Natural killer cell (primary cell): Measurements from ENCODE around the gene PVALEF. TPM values are rescaled to one million over a fixed set of nuclear protein-coding genes. Genes with fewer than 3 reads are reported as not detected.

Experiments
- ATAC-seq, 3 donors: fragments of 150-1000 bp in 2 of 3; fragments of 200-7000 bp in 1 of 3; cut with Tn5 transposase; 1 replicate in 1 of 3; 2 replicates in 2 of 3; pipeline ENCODE4 v1.10.0; 2021; ENCODE audit warnings: mild to moderate bottlenecking in 2 of 3, moderate library complexity in 2 of 3
- DNase-seq, 2 donors: peaks; one replicate each; pipeline versions ENCODE4 v3.0.0 to v3.0.0-alpha.2; 2013 to 2021; ENCODE audit warnings: mixed read lengths in 1 of 2
- H3K27ac ChIP-seq: one replicate; pipeline ENCODE4 v1.5.1; 2013; ENCODE audit warnings: mild to moderate bottlenecking, low read length
- H3K27me3 ChIP-seq: one replicate; pipeline ENCODE4 v1.6.1; 2013; ENCODE audit warnings: low read length; ENCODE audit not compliant: control insufficient read depth, insufficient read depth
- H3K36me3 ChIP-seq: one replicate; pipeline ENCODE4 v1.6.1; 2013; ENCODE audit warnings: low read length; ENCODE audit not compliant: control insufficient read depth, insufficient read depth
- H3K4me1 ChIP-seq: one replicate; pipeline ENCODE4 v1.6.1; 2013; ENCODE audit warnings: low read length; ENCODE audit not compliant: control insufficient read depth, insufficient read depth
- H3K4me3 ChIP-seq: one replicate; pipeline ENCODE4 v1.5.1; 2013; ENCODE audit warnings: low read length
- H3K9me3 ChIP-seq: one replicate; pipeline ENCODE4 v1.6.1; 2013; ENCODE audit warnings: low read length; ENCODE audit not compliant: control insufficient read depth, insufficient read depth
- H3K27ac Mint-ChIP-seq, 2 donors: one replicate each; pipeline ENCODE4 v1.8.0; 2022; ENCODE audit warnings: mild to moderate bottlenecking in 2 of 2, mixed read lengths in 2 of 2, moderate library complexity in 1 of 2
- H3K27me3 Mint-ChIP-seq, 2 donors: one replicate each; pipeline ENCODE4 v1.8.0; 2022; ENCODE audit warnings: low read depth in 2 of 2, mixed read lengths in 2 of 2
- H3K36me3 Mint-ChIP-seq: one replicate; pipeline ENCODE4 v1.8.0; 2022; ENCODE audit warnings: mixed read lengths
- H3K4me1 Mint-ChIP-seq, 2 donors: one replicate each; pipeline ENCODE4 v1.8.0; 2022; ENCODE audit warnings: mixed read lengths in 2 of 2
- H3K4me3 Mint-ChIP-seq: one replicate; pipeline ENCODE4 v1.8.0; 2022; ENCODE audit warnings: mild to moderate bottlenecking, moderate library complexity, mixed read lengths
- H3K9me3 Mint-ChIP-seq, 2 donors: one replicate each; pipeline ENCODE4 v1.8.0; 2022; ENCODE audit warnings: mixed read lengths in 2 of 2
- CTCF ChIP-seq: fragments of 200-600 bp; IDR thresholded peaks from one replicate; pipeline ENCODE4 v1.8.0; 2022; ENCODE audit warnings: antibody characterized with exemption
- WGBS: methylation state at CpG from one replicate; pipeline ENCODE4 v1.1.7; 2013; ENCODE audit warnings: missing lambda C conversion rate; ENCODE audit not compliant: insufficient coverage; 5-methylcytosine and 5-hydroxymethylcytosine counted together
- intact Hi-C: fragments of 100-400 bp; cut with micrococcal nuclease; formaldehyde crosslinking; loops from one replicate; pipeline ENCODE4 v1.14.2; 2022
- total RNA-seq, 4 donors: library from RNA; stranded (reverse); fragments of 120-200 nt in 1 of 4; gene quantifications; one replicate each; pipeline versions ENCODE4 v1.2.3 to v1.2.4, GENCODE V29; 2013 to 2022

Gene PVALEF
- total RNA-seq, 3 donors from 2014 or later (not counting 1 experiment from before 2014, with no cell fraction given), result not detected

GRCh38 chr17:81148986-81149533 is 16.2 kb upstream of the PVALEF start:
- peaks cover 23% of the 10 kb centered on the region for H3K4me1 ChIP-seq
- ATAC-seq (peak; percentile 53 to 79 (median 63)), DNase-seq (no peak)
- no peaks in the 10 kb centered on the region for H3K27me3 Mint-ChIP-seq
- peaks cover 8 to 22% of the 10 kb centered on the region in 2 donors for H3K4me1 Mint-ChIP-seq
- no peaks in the 10 kb centered on the region for H3K27me3 ChIP-seq
- no peaks in the 10 kb centered on the region for H3K36me3 Mint-ChIP-seq
- intact Hi-C loops, result no loop called here
- no peak overlapping the region for H3K4me3 ChIP-seq
- H3K27ac Mint-ChIP-seq, result no peak overlapping the region
- H3K9me3 ChIP-seq, result no peaks in the 10 kb centered on the region
- H3K36me3 ChIP-seq, result no peaks in the 10 kb centered on the region
- H3K9me3 Mint-ChIP-seq, result no peaks in the 10 kb centered on the region
- no peak overlapping the region for H3K4me3 Mint-ChIP-seq
- TF ChIP-seq CTCF, result no peak
- no peak overlapping the region for H3K27ac ChIP-seq
- 65% methylated on average over 14 of the region's 14 CpGs for WGBS

GRCh38 chr17:81150377-81151077 is 14.8 kb upstream of the PVALEF start:
- no peak overlapping the region for H3K4me3 Mint-ChIP-seq
- intact Hi-C loops, result no loop called here
- Histone ChIP-seq H3K27ac (no peak overlapping the region), H3K4me3 (no peak overlapping the region), H3K4me1 (peaks cover 23% of the 10 kb centered on the region), H3K36me3 (no peaks in the 10 kb centered on the region), H3K27me3 (no peaks in the 10 kb centered on the region), H3K9me3 (no peaks in the 10 kb centered on the region)
- DNase-seq (no peak), ATAC-seq (peak in 2 of 3 donors; percentile 24 to 43)
- no peak for TF ChIP-seq CTCF
- no peaks in the 10 kb centered on the region for H3K9me3 Mint-ChIP-seq
- H3K27ac Mint-ChIP-seq, result peak overlapping the region; percentile 14 to 76
- H3K4me1 Mint-ChIP-seq, result peaks cover 8 to 22% of the 10 kb centered on the region in 2 donors
- no peaks in the 10 kb centered on the region for H3K36me3 Mint-ChIP-seq
- WGBS, result 47% methylated on average over 13 of the region's 14 CpGs
- H3K27me3 Mint-ChIP-seq, result no peaks in the 10 kb centered on the region

- TF ChIP-seq CTCF, result no peak
- peaks cover 8 to 22% of the 10 kb centered on the region in 2 donors for H3K4me1 Mint-ChIP-seq
- Histone ChIP-seq H3K27me3 (no peaks in the 10 kb centered on the region), H3K4me3 (no peak overlapping the region), H3K36me3 (no peaks in the 10 kb centered on the region), H3K27ac (no peak overlapping the region), H3K4me1 (peaks cover 23% of the 10 kb centered on the region), H3K9me3 (no peaks in the 10 kb centered on the region)
- no peaks in the 10 kb centered on the region for H3K36me3 Mint-ChIP-seq
- H3K27me3 Mint-ChIP-seq, result no peaks in the 10 kb centered on the region
- DNase-seq, result no peak
- no peaks in the 10 kb centered on the region for H3K9me3 Mint-ChIP-seq
- H3K4me3 Mint-ChIP-seq, result no peak overlapping the region
- no peak for ATAC-seq
- H3K27ac Mint-ChIP-seq, result no peak overlapping the region
- 89% methylated on average over 11 of the region's 13 CpGs for WGBS
- intact Hi-C loops, result no loop called here
Observed at GRCh38 chr17:81151278-81151677, 14.0 kb upstream of the PVALEF start.
